Gastrocnemius medialis (tissue), 4 donors: ENCODE data around the gene NLRC5.

Source experiments
- CTCF ChIP-seq, 5 experiments: fragments of 450-650 bp in 3 of 5; fragments of 200-600 bp in 2 of 5; sonication (generic) in 2 of 5; IDR thresholded peaks in 4 of 5; conservative IDR thresholded peaks in 1 of 5; 1 replicate in 4 of 5; 2 replicates in 1 of 5; pipeline ENCODE4 v1.5.1; 2016 to 2019; ENCODE audit warnings: antibody characterized with exemption in 5 of 5, mild to moderate bottlenecking in 3 of 5, moderate library complexity in 3 of 5
- POLR2A ChIP-seq, 2 donors: fragments of 450-650 bp; IDR thresholded peaks; one replicate each; pipeline ENCODE4 v1.6.1; 2017; ENCODE audit warnings: antibody characterized with exemption in 2 of 2, mild to moderate bottlenecking in 2 of 2, moderate library complexity in 2 of 2

GRCh38 chr16:57128771-57129389 is 139.5 kb downstream of the NLRC5 start:
- TF ChIP-seq CTCF (IDR thresholded peaks at IDR 0.05 in 4 of 5, conservative IDR thresholded peaks at IDR 0.05 in 1 of 5) = no peak
- no peak for TF ChIP-seq POLR2A (IDR thresholded peaks at IDR 0.05)
